ENCODE data around the gene TXNDC11.

Gene TXNDC11

DNA sequence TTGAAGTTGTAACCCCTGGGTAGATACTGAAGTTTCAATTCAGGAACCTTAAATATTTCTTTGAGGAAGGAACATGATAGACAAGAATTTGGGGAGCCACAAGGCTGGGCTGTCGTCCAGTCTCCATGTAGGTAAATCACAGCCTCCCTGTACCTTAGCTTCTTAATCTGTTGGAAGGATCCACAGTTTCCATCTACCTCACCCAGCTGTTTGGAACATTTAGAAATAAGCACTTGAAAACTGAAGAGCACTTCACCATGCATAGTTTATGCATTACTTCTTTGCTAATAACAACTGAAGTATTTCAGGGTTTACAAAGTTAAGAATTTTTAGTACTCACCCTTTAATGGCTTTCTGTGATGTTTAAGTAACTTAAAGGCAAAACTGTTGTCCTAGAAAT lies 17.2 kb downstream of the TXNDC11 start:
- H3K4me3 ChIP-seq (ENCODE audit: low read depth, low read length) = no peak overlapping the region
- H3K27ac ChIP-seq = no peak overlapping the region
- peaks cover 63% of the 10 kb centered on the region for H3K36me3 ChIP-seq (replicated peaks)
- TF ChIP-seq, protein P1, sequence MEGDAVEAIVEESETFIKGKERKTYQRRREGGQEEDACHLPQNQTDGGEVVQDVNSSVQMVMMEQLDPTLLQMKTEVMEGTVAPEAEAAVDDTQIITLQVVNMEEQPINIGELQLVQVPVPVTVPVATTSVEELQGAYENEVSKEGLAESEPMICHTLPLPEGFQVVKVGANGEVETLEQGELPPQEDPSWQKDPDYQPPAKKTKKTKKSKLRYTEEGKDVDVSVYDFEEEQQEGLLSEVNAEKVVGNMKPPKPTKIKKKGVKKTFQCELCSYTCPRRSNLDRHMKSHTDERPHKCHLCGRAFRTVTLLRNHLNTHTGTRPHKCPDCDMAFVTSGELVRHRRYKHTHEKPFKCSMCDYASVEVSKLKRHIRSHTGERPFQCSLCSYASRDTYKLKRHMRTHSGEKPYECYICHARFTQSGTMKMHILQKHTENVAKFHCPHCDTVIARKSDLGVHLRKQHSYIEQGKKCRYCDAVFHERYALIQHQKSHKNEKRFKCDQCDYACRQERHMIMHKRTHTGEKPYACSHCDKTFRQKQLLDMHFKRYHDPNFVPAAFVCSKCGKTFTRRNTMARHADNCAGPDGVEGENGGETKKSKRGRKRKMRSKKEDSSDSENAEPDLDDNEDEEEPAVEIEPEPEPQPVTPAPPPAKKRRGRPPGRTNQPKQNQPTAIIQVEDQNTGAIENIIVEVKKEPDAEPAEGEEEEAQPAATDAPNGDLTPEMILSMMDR (IDR thresholded peaks at IDR 0.05; ENCODE audit: low read depth, low read length, missing control alignments) = no peak
- H3K27me3 ChIP-seq (replicated peaks) = no peaks in the 10 kb centered on the region
- no peak for DNase-seq
- in situ Hi-C loops (cut with HindIII; ENCODE audit: low pct_ligation_motif_present, low sequenced_read_pairs) = no loop called here

DNA sequence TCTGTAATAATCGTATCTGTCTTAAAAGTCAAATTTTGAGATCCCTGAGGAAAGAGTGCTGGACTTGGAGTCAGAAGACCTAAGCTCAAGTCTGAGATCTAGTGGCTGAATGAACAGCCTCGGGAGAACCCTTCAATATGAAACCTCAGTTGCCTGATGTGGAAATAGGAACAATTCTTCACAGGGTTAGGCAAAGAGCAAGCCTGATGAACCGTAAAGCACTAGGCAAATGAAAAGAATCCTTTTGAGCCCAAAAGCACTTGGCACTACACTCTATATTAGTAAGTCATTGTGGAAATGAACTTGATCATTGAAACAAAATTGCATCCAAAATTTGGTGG lies 20.2 kb downstream of the TXNDC11 start:
- H3K27ac ChIP-seq = no peak overlapping the region

DNA sequence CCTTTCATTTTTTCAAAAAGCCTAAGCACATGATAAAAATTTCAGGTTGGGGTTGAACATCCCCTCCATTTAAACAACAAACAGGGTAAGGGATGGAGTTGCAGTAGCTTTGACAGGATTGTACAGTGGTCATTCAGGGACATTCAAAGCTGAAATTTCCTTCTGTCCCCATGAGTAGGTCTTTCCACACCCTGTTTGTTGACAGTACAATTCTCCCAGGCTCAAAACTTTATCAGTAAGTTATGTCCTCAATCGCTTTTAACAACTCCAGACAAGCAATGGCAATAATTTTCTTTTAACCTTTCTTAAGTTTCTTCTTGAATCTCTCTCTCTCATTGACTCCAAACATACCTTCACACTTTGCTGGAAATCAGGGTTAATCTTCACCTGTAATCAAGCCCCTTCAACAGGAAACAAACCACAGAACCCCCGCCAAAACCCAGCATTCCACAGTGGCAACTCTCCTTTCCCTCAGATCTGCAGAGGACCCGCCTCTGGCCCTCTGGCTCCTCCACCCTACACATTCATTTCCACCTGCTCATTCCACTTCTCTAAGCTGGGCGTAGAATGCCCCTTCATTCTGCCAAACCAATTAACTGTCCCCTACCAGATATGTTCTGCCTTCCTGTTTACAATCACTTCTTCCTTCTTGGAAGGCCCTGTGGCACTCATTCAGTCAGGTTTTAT lies 20.7 kb downstream of the TXNDC11 start:
- Histone ChIP-seq H3K4me3 (ENCODE audit: low read depth, low read length) (no peak overlapping the region), H3K36me3 (replicated peaks) (peaks cover 51% of the 10 kb centered on the region), H3K27me3 (replicated peaks) (no peaks in the 10 kb centered on the region), H3K27ac (no peak overlapping the region)
- no peak for DNase-seq
- TF ChIP-seq, protein P1 (IDR thresholded peaks at IDR 0.05; ENCODE audit: low read depth, low read length, missing control alignments) = no peak
- in situ Hi-C loops (cut with HindIII; ENCODE audit: low pct_ligation_motif_present, low sequenced_read_pairs) = no loop called here

More for the DNA sequence above, 20.2 kb downstream of the TXNDC11 start:
- peaks cover 51% of the 10 kb centered on the region for H3K36me3 ChIP-seq (replicated peaks)
- H3K4me3 ChIP-seq (ENCODE audit: low read depth, low read length) = no peak overlapping the region
- in situ Hi-C loops (cut with HindIII; ENCODE audit: low pct_ligation_motif_present, low sequenced_read_pairs) = no loop called here
- no peak for DNase-seq
- TF ChIP-seq, protein P1 (IDR thresholded peaks at IDR 0.05; ENCODE audit: low read depth, low read length, missing control alignments) = no peak
- no peaks in the 10 kb centered on the region for H3K27me3 ChIP-seq (replicated peaks)

DNA sequence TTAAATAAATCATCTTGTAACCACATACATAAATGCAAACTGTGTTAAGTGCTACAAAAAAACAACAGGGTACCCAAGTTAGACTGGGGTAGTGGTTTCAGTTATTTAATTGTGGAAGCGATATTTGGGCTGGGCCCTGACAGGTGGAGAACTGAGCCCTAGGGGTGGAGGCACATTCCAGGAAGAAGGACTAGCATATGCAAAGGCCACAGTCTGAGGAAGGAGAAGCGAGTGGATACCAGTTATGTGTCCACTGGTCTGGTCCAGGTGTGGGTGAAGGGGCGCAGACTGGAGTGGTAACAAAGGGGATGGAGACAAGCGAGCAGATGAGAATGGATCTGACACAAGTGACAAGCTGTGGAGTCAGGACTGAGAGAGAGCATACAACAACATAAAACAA lies 22.9 kb downstream of the TXNDC11 start:
- Histone ChIP-seq H3K27ac (no peak overlapping the region), H3K27me3 (replicated peaks) (no peaks in the 10 kb centered on the region), H3K4me3 (ENCODE audit: low read depth, low read length) (no peak overlapping the region), H3K36me3 (replicated peaks) (peaks cover 36% of the 10 kb centered on the region)
- TF ChIP-seq, protein P1 (IDR thresholded peaks at IDR 0.05; ENCODE audit: low read depth, low read length, missing control alignments) = no peak
- in situ Hi-C loops (cut with HindIII; ENCODE audit: low pct_ligation_motif_present, low sequenced_read_pairs) = no loop called here
- no peak for DNase-seq

DNA sequence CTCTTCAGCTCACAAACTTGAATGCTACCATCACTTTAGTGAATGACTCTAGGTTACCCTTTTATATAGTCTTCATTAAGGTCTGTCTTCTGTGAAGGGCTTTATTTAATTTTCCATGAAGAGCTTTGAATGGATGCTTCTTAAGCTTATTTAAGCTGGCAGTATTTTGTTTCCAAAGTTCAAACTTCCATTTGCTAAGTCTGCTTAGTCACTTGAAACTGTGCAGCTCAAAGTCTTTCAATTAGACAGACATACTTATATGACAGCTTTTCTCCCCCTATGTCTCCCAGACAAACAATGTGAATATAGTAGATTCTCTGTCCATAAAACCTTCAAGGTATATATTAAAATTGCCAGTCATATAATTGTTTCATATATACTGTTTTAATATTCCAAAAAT lies 23.5 kb downstream of the TXNDC11 start:
- TF ChIP-seq, protein P1 (IDR thresholded peaks at IDR 0.05; ENCODE audit: low read depth, low read length, missing control alignments) = no peak
- in situ Hi-C loops (cut with HindIII; ENCODE audit: low pct_ligation_motif_present, low sequenced_read_pairs) = no loop called here
- no peak for DNase-seq
- Histone ChIP-seq H3K27ac (no peak overlapping the region), H3K4me3 (ENCODE audit: low read depth, low read length) (no peak overlapping the region), H3K36me3 (replicated peaks) (peaks cover 33% of the 10 kb centered on the region), H3K27me3 (replicated peaks) (no peaks in the 10 kb centered on the region)

DNA sequence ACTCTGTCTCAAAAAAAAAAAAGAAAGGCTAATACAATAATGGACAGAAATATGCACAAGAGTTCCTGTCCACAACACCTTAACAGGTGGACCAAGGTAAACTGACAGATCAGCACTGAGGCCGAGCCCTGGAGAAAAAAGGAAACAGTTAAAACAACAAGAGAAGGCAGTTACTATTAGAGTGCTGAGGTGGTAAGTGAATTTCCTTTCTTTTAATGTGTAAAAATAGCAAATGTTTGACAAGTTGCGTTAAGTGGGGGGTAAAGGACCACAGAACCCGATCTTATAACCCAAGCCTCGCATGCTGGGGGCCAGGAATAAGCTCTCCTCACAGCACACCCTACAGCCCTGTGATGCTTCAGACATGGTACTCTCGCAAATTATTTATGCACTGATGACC lies 24.8 kb downstream of the TXNDC11 start:
- Histone ChIP-seq H3K27me3 (replicated peaks) (no peaks in the 10 kb centered on the region), H3K36me3 (replicated peaks) (peaks cover 29% of the 10 kb centered on the region), H3K4me3 (ENCODE audit: low read depth, low read length) (no peak overlapping the region), H3K27ac (no peak overlapping the region)
- in situ Hi-C loops (cut with HindIII; ENCODE audit: low pct_ligation_motif_present, low sequenced_read_pairs) = no loop called here
- no peak for DNase-seq
- TF ChIP-seq, protein P1 (IDR thresholded peaks at IDR 0.05; ENCODE audit: low read depth, low read length, missing control alignments) = no peak

Data from brain microvascular endothelial cell (primary cell).